ENCODE results near the gene FGFR2. TPM values are rescaled to one million over a fixed set of nuclear protein-coding genes. Genes with fewer than 3 reads are reported as not detected.

The FGFR2 gene
- total RNA-seq, 2 experiments from 2014 or later: not detected

DNA sequence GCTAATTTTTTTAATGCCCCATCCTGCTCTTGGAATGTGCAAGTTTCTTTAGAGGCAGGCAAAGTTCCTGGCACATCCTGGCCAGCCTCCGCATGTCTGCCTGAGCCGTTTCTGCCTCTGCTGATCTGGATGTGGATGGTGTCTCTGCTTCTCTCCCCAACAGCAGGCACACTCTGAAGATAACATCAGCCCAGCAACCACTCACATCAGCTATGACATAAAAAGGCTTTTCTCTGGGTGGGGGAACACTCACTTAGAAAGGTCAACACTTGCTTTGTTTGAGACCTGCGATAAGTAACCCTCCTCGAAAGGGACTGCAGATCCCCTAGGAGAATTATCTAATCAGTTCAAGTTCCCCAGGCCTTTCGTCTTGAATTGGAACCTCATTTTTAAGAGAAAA is 142.9 kb downstream of the FGFR2 start:
- Histone ChIP-seq H3K9me2 (ENCODE audit: insufficient read depth, low read length) (no peaks in the 10 kb centered on the region), H3K4me1 (ENCODE audit: insufficient read depth, low read length, poor library complexity, severe bottlenecking) (no peaks in the 10 kb centered on the region), H3K9me3 (ENCODE audit: low read length) (no peaks in the 10 kb centered on the region), H4K20me1 (ENCODE audit: insufficient read depth, low read length) (no peaks in the 10 kb centered on the region), H2AFZ (ENCODE audit: low read length) (no peak overlapping the region), H3K79me2 (ENCODE audit: insufficient read depth, low read depth, low read length) (no peaks in the 10 kb centered on the region), H3K27ac (ENCODE audit: low read depth, low read length, poor library complexity, severe bottlenecking) (no peak overlapping the region), H3K36me3 (ENCODE audit: insufficient read depth, low read length) (no peaks in the 10 kb centered on the region), H3K4me2 (ENCODE audit: low read length) (no peak overlapping the region), H3K4me3 (ENCODE audit: low read depth, low read length, poor library complexity, severe bottlenecking) (no peak overlapping the region)
- BruUV-seq (replicated peaks): no TSS peak
- CTCF ChIA-PET (ENCODE audit: unreplicated experiment): no interaction called here
- intact Hi-C loops (cut with micrococcal nuclease; ENCODE audit: unreplicated experiment): no loop called here
- POLR2A ChIA-PET: no interaction called here
- TF ChIP-seq EZH2phosphoT487 (IDR thresholded peaks at IDR 0.05; ENCODE audit: borderline replicate concordance, low read depth, low read length) (no peak), CTCF (conservative IDR thresholded peaks at IDR 0.05; ENCODE audit: low read length) (no peak)
- DNase-seq (ENCODE audit: low spot score): no peak

- ChIA-PET POLR2A (no interaction called here), CTCF (ENCODE audit: unreplicated experiment) (no interaction called here)
- no peaks in the 10 kb centered on the region for H3K4me1 ChIP-seq (ENCODE audit: insufficient read depth, low read length, poor library complexity, severe bottlenecking)
- no peak overlapping the region for H3K4me2 ChIP-seq (ENCODE audit: low read length)
- no peak overlapping the region for H3K4me3 ChIP-seq (ENCODE audit: low read depth, low read length, poor library complexity, severe bottlenecking)
- no peak overlapping the region for H2AFZ ChIP-seq (ENCODE audit: low read length)
- H3K9me2 ChIP-seq (ENCODE audit: insufficient read depth, low read length): no peaks in the 10 kb centered on the region
- no peak for DNase-seq (ENCODE audit: low spot score)
- intact Hi-C loops (cut with micrococcal nuclease; ENCODE audit: unreplicated experiment): no loop called here
- no peak overlapping the region for H3K27ac ChIP-seq (ENCODE audit: low read depth, low read length, poor library complexity, severe bottlenecking)
- BruUV-seq (replicated peaks): no TSS peak
- H3K9me3 ChIP-seq (ENCODE audit: low read length): no peaks in the 10 kb centered on the region
- H4K20me1 ChIP-seq (ENCODE audit: insufficient read depth, low read length): no peaks in the 10 kb centered on the region
- H3K79me2 ChIP-seq (ENCODE audit: insufficient read depth, low read depth, low read length): no peaks in the 10 kb centered on the region
- TF ChIP-seq CTCF (conservative IDR thresholded peaks at IDR 0.05; ENCODE audit: low read length) (no peak), EZH2phosphoT487 (IDR thresholded peaks at IDR 0.05; ENCODE audit: borderline replicate concordance, low read depth, low read length) (no peak)
- H3K36me3 ChIP-seq (ENCODE audit: insufficient read depth, low read length): no peaks in the 10 kb centered on the region
Measured at GRCh38 chr10:121454781-121455180, 143.5 kb downstream of the FGFR2 start.

DNA sequence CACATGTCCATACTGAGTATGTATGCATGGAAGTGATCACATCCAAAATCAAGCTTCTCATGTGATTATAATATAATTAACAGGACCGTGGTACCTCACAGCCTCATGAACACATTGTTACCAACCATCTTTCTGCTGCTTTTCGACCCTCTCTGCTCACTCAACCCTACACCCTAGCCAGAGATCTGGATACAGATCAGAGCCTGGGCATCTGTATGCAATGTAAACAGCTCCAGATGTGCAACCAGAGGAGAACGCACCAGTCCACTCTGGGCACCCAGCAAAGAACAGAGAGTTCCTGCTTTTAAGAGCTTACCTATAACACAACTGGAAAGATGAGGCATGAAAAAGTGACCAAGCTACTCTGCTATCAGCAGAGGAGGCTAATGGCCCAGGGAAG is 145.1 kb downstream of the FGFR2 start:
- Histone ChIP-seq H2AFZ (ENCODE audit: low read length) (no peak overlapping the region), H3K9me3 (ENCODE audit: low read length) (no peaks in the 10 kb centered on the region), H3K9me2 (ENCODE audit: insufficient read depth, low read length) (no peaks in the 10 kb centered on the region), H3K4me2 (ENCODE audit: low read length) (no peak overlapping the region), H3K4me3 (ENCODE audit: low read depth, low read length, poor library complexity, severe bottlenecking) (no peak overlapping the region), H3K4me1 (ENCODE audit: insufficient read depth, low read length, poor library complexity, severe bottlenecking) (no peaks in the 10 kb centered on the region), H4K20me1 (ENCODE audit: insufficient read depth, low read length) (no peaks in the 10 kb centered on the region), H3K36me3 (ENCODE audit: insufficient read depth, low read length) (no peaks in the 10 kb centered on the region), H3K79me2 (ENCODE audit: insufficient read depth, low read depth, low read length) (no peaks in the 10 kb centered on the region), H3K27ac (ENCODE audit: low read depth, low read length, poor library complexity, severe bottlenecking) (no peak overlapping the region)
- DNase-seq (ENCODE audit: low spot score): no peak
- POLR2A ChIA-PET: no interaction called here
- intact Hi-C loops (cut with micrococcal nuclease; ENCODE audit: unreplicated experiment): no loop called here
- no peak for TF ChIP-seq CTCF (conservative IDR thresholded peaks at IDR 0.05; ENCODE audit: low read length)
- TF ChIP-seq EZH2phosphoT487 (IDR thresholded peaks at IDR 0.05; ENCODE audit: borderline replicate concordance, low read depth, low read length): no peak
- CTCF ChIA-PET (ENCODE audit: unreplicated experiment): no interaction called here
- no TSS peak for BruUV-seq (replicated peaks)

All from OCI-LY7 (cell line).